C4-2B (cell line): ENCODE results near the gene ILDR2.

ENCODE experiments used
- ZFX ChIP-seq: fragments of 450-650 bp; IDR thresholded peaks from 2 replicates; pipeline ENCODE4 v1.6.1; 2017
- TF ChIP-seq, protein P1 (sequence below): fragments of 450-650 bp; conservative IDR thresholded peaks from 2 replicates; pipeline ENCODE4 v1.5.1; 2017; ENCODE audit warnings: mild to moderate bottlenecking

DNA sequence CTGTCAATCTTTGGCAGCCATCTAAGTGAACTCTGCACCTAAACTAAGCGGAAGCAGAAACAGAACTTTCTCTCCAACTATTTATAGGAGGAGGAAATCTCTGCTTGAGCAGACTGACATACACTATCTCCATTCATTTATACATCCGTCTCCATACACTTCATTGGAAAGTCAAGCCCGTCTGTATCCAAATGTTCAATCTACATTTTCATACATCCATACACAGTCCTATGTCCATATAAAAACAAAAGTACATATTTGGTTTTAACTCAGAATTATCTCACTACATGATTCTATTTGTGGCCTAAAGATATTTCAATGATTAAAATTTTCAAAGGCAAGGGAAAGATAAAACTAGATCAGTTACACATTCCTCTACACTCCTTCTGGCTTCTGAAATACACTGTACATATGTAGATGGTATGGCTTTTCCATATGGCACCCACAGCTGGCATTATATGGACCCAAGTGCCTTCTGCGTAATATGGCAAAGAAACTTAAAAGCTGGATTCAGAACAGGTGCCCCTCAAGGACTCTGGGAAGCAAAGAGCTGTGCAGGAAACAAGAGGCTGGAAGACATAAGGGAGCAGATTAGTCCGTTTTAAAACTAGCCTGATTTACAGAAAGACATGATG is 35.5 kb downstream of the ILDR2 start:
- TF ChIP-seq, protein P1, sequence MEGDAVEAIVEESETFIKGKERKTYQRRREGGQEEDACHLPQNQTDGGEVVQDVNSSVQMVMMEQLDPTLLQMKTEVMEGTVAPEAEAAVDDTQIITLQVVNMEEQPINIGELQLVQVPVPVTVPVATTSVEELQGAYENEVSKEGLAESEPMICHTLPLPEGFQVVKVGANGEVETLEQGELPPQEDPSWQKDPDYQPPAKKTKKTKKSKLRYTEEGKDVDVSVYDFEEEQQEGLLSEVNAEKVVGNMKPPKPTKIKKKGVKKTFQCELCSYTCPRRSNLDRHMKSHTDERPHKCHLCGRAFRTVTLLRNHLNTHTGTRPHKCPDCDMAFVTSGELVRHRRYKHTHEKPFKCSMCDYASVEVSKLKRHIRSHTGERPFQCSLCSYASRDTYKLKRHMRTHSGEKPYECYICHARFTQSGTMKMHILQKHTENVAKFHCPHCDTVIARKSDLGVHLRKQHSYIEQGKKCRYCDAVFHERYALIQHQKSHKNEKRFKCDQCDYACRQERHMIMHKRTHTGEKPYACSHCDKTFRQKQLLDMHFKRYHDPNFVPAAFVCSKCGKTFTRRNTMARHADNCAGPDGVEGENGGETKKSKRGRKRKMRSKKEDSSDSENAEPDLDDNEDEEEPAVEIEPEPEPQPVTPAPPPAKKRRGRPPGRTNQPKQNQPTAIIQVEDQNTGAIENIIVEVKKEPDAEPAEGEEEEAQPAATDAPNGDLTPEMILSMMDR: no peak
- no peak for TF ChIP-seq ZFX
